H1 (cell line): Measurements from ENCODE around the gene UNC13C. TPM values are rescaled to one million over a fixed set of nuclear protein-coding genes. Genes with fewer than 3 reads are reported as not detected.

Source experiments
- CTCF ChIA-PET: fragments of 300-600 bp; sonication (Branson Sonifier 250); formaldehyde crosslinking; loops from one replicate; lab custom pipeline; 2021; ENCODE audit not compliant: partially characterized antibody; lab: Charles Lee
- POLR2A ChIA-PET: fragments of 300-600 bp; sonication (Branson Sonifier 250); formaldehyde crosslinking; loops from one replicate; lab custom pipeline; 2021; ENCODE audit warnings: inconsistent platforms; ENCODE audit not compliant: partially characterized antibody; lab: Charles Lee
- DNase-seq, 2 experiments: peaks; one replicate each; pipeline versions ENCODE4 v3.0.0 to v3.0.0-alpha.2; 2010 to 2022; ENCODE audit warnings: low spot score in 2 of 2, low read depth in 1 of 2, mixed read lengths in 1 of 2
- FAIRE-seq: peaks from 2 replicates; lab custom pipeline; 2011; peaks lifted over from hg19 to GRCh38; lab: Jason Lieb, UNC
- H2AFZ ChIP-seq: 2 replicates; pipeline ENCODE4 v1.8.1; 2012; ENCODE audit warnings: low read length, inconsistent platforms
- H2AK5ac ChIP-seq: 2 replicates; pipeline ENCODE4 v1.6.1; 2013; ENCODE audit warnings: low read depth, low read length
- H2BK120ac ChIP-seq: replicated peaks from 2 replicates; pipeline ENCODE3; 2013; ENCODE audit warnings: low read depth, low read length, inconsistent platforms
- H2BK12ac ChIP-seq: 2 replicates; pipeline ENCODE4 v1.6.1; 2013; ENCODE audit warnings: low read depth, low read length
- H2BK15ac ChIP-seq: 2 replicates; pipeline ENCODE4 v1.6.1; 2013; ENCODE audit warnings: low read length
- H2BK20ac ChIP-seq: 2 replicates; pipeline ENCODE4 v1.6.1; 2013; ENCODE audit warnings: low read length
- H2BK5ac ChIP-seq: 2 replicates; pipeline ENCODE4 v1.6.1; 2013; ENCODE audit warnings: low read depth, low read length
- H3K14ac ChIP-seq: 2 replicates; pipeline ENCODE4 v1.6.1; 2013; ENCODE audit warnings: inconsistent platforms; ENCODE audit not compliant: insufficient read length
- H3K18ac ChIP-seq: 2 replicates; pipeline ENCODE4 v1.6.1; 2013; ENCODE audit warnings: low read length; ENCODE audit errors: extremely low read depth
- H3K23ac ChIP-seq: 2 replicates; pipeline ENCODE4 v1.6.1; 2013; ENCODE audit warnings: inconsistent platforms; ENCODE audit not compliant: insufficient read length
- H3K23me2 ChIP-seq: 2 replicates; pipeline ENCODE4 v1.6.1; 2013; ENCODE audit warnings: low read depth, low read length
- H3K27ac ChIP-seq: 2 replicates; pipeline ENCODE4 v1.6.1; 2011; ENCODE audit warnings: low read depth, low read length, inconsistent platforms
- H3K27me3 ChIP-seq, 4 experiments: replicated peaks in 1 of 4; 1 replicate in 1 of 4; 2 replicates in 3 of 4; pipeline versions ENCODE4 v1.6.1 to v1.8.1; 2011 to 2013; ENCODE audit warnings: low read length in 3 of 4, mild to moderate bottlenecking in 3 of 4, inconsistent platforms in 2 of 4, mixed read lengths in 2 of 4, moderate library complexity in 1 of 4; ENCODE audit not compliant: control insufficient read depth in 3 of 4, insufficient read depth in 3 of 4; ENCODE audit errors: extremely low read depth in 1 of 4
- H3K36me3 ChIP-seq, 4 experiments: 2 replicates each; pipeline versions ENCODE4 v1.6.1 to v1.8.1; 2011 to 2013; ENCODE audit warnings: mild to moderate bottlenecking in 4 of 4, low read length in 3 of 4, moderate library complexity in 2 of 4, control low read depth in 1 of 4, inconsistent platforms in 1 of 4; ENCODE audit not compliant: insufficient read depth in 4 of 4, control insufficient read depth in 2 of 4
- H3K4ac ChIP-seq: replicated peaks from 2 replicates; pipeline ENCODE3; 2013; ENCODE audit warnings: low read length, low read depth, mixed read lengths, inconsistent platforms; ENCODE audit not compliant: insufficient read length
- H3K4me1 ChIP-seq, 4 experiments: replicated peaks in 1 of 4; 1 replicate in 1 of 4; 2 replicates in 3 of 4; pipeline versions ENCODE4 v1.6.1 to v1.8.1; 2011 to 2013; ENCODE audit warnings: low read length in 3 of 4, inconsistent platforms in 2 of 4, mixed read lengths in 1 of 4; ENCODE audit not compliant: insufficient read depth in 4 of 4, control insufficient read depth in 3 of 4
- H3K4me2 ChIP-seq, 2 experiments: 2 replicates each; pipeline versions ENCODE4 v1.6.1 to v1.8.1; 2011 to 2013; ENCODE audit warnings: low read depth in 2 of 2, low read length in 2 of 2, control low read depth in 1 of 2, inconsistent platforms in 1 of 2, mild to moderate bottlenecking in 1 of 2; ENCODE audit not compliant: insufficient read depth in 1 of 2
- H3K4me3 ChIP-seq, 4 experiments: fragments of 200-600, 300-600 bp in 1 of 4; sonication (generic), shearing (Covaris generic), sonication (Bioruptor Twin) in 1 of 4; 2 replicates each; pipeline versions ENCODE4 v1.5.1 to v1.8.1; 2011 to 2016; ENCODE audit warnings: low read length in 4 of 4, low read depth in 3 of 4, control low read depth in 2 of 4, inconsistent platforms in 2 of 4, mild to moderate bottlenecking in 2 of 4, mixed read lengths in 1 of 4, moderate library complexity in 1 of 4; ENCODE audit not compliant: insufficient read depth in 2 of 4; ENCODE audit errors: extremely low read depth in 1 of 4
- H3K56ac ChIP-seq: replicated peaks from 2 replicates; pipeline ENCODE3; 2013; ENCODE audit warnings: low read depth, mild to moderate bottlenecking, mixed read lengths, low read length, inconsistent platforms; ENCODE audit not compliant: insufficient read length
- H3K79me1 ChIP-seq: 2 replicates; pipeline ENCODE4 v1.6.1; 2013; ENCODE audit warnings: low read depth, low read length, control low read depth
- H3K79me2 ChIP-seq, 2 experiments: 2 replicates each; pipeline versions ENCODE4 v1.6.1 to v1.8.1; 2012 to 2013; ENCODE audit warnings: low read length in 2 of 2, mild to moderate bottlenecking in 2 of 2, inconsistent platforms in 1 of 2; ENCODE audit not compliant: insufficient read depth in 2 of 2, control insufficient read depth in 1 of 2
- H3K9ac ChIP-seq, 4 experiments: replicated peaks in 1 of 4; 1 replicate in 1 of 4; 2 replicates in 3 of 4; pipeline versions ENCODE4 v1.6.1 to v1.8.1; 2011 to 2013; ENCODE audit warnings: low read depth in 3 of 4, low read length in 3 of 4, control low read depth in 2 of 4, mild to moderate bottlenecking in 2 of 4, moderate library complexity in 2 of 4, inconsistent platforms in 1 of 4; ENCODE audit errors: extremely low read depth in 1 of 4
- H3K9me3 ChIP-seq, 2 experiments: 2 replicates each; pipeline versions ENCODE4 v1.6.1 to v1.8.1; 2012 to 2013; ENCODE audit warnings: mild to moderate bottlenecking in 2 of 2, moderate library complexity in 2 of 2, control low read depth in 1 of 2, inconsistent platforms in 1 of 2, low read depth in 1 of 2, low read length in 1 of 2, mixed read lengths in 1 of 2; ENCODE audit not compliant: insufficient read depth in 2 of 2
- H4K20me1 ChIP-seq, 2 experiments: replicated peaks in 1 of 2; 2 replicates each; pipeline versions ENCODE3 to v1.8.1; 2011 to 2013; ENCODE audit warnings: inconsistent platforms in 2 of 2, low read length in 2 of 2, mild to moderate bottlenecking in 1 of 2; ENCODE audit not compliant: insufficient read depth in 2 of 2, control insufficient read depth in 1 of 2
- H4K5ac ChIP-seq: 2 replicates; pipeline ENCODE4 v1.6.1; 2013; ENCODE audit warnings: low read length, low read depth, mixed read lengths, inconsistent platforms; ENCODE audit not compliant: insufficient read length
- H4K8ac ChIP-seq: 2 replicates; pipeline ENCODE4 v1.8.0; 2013; ENCODE audit warnings: mild to moderate bottlenecking, moderate library complexity, low read length, inconsistent platforms; ENCODE audit not compliant: insufficient read depth; ENCODE audit errors: extremely low read depth
- H4K91ac ChIP-seq: replicated peaks from 2 replicates; pipeline ENCODE3; 2013; ENCODE audit warnings: low read length, mixed read lengths, inconsistent platforms; ENCODE audit not compliant: insufficient read length
- EGR1 ChIP-seq: IDR thresholded peaks from 2 replicates; pipeline ENCODE4 v1.6.1; 2011; ENCODE audit warnings: low read depth, low read length, borderline replicate concordance
- HDAC6 ChIP-seq: IDR thresholded peaks from one replicate; pipeline ENCODE4 v1.7.1; 2012; ENCODE audit warnings: low read depth, mild to moderate bottlenecking, inconsistent platforms, low read length, moderate library complexity
- JUND ChIP-seq: IDR thresholded peaks from 2 replicates; pipeline ENCODE4 v1.6.1; 2011; ENCODE audit warnings: mild to moderate bottlenecking, improper control_type of control experiment, low read length
- POLR2A ChIP-seq, 2 experiments: IDR thresholded peaks; 1 replicate in 1 of 2; 2 replicates in 1 of 2; pipeline ENCODE4 v1.6.1; 2011; ENCODE audit warnings: low read depth in 2 of 2, low read length in 2 of 2, mild to moderate bottlenecking in 2 of 2; ENCODE audit errors: control extremely low read depth in 1 of 2
- SIRT6 ChIP-seq: IDR thresholded peaks from one replicate; pipeline ENCODE4 v1.7.1; 2012; ENCODE audit warnings: low read length, inconsistent platforms
- TCF12 ChIP-seq: IDR thresholded peaks from 2 replicates; pipeline ENCODE4 v1.6.1; 2011; ENCODE audit warnings: low read depth, mild to moderate bottlenecking, low read length
- WGBS, 2 experiments: shearing (Covaris generic) in 1 of 2; methylation state at CpG; one replicate each; pipeline versions ENCODE4 v1.1.6 to v1.1.7; 2013 to 2015; ENCODE audit warnings: low lambda C conversion rate in 2 of 2, mixed read lengths in 2 of 2, inconsistent platforms in 1 of 2, low coverage in 1 of 2, missing lambda C conversion rate in 1 of 2; ENCODE audit not compliant: insufficient replicate concordance in 2 of 2, insufficient coverage in 1 of 2, insufficient read length in 1 of 2; ENCODE audit errors: extremely low coverage in 1 of 2, missing lambda C conversion rate in 1 of 2; 5-methylcytosine and 5-hydroxymethylcytosine counted together
- polyA plus RNA-seq, 7 experiments: library from polyadenylated mRNA; depleted of rRNA in 3 of 7; stranded (reverse) in 5 of 7; unstranded in 2 of 7; fragments of >200 nt in 5 of 7; fragments of 200-250 nt in 2 of 7; gene quantifications; 1 replicate in 5 of 7; 2 replicates in 1 of 7; 4 replicates in 1 of 7; pipeline versions ENCODE4 v1.2.1 to v1.2.3, GENCODE V29; 2011 to 2013; ENCODE audit warnings: missing spikeins in 2 of 7, mixed read lengths in 2 of 7
- total RNA-seq: library from RNA; stranded (reverse); fragmentation: NEBNext Ultra II Directional; extraction: Animal tissue kit (Norgen Biotek cat#: 25700); gene quantifications from 2 replicates; pipeline ENCODE4 v1.2.1, GENCODE V29; 2021

Gene UNC13C
- total and polyA plus RNA-seq, 2 of the 8 experiments (the other 6 are each of a cell fraction or from before 2014, with no cell fraction given): 0.02 to 0.13 TPM

DNA sequence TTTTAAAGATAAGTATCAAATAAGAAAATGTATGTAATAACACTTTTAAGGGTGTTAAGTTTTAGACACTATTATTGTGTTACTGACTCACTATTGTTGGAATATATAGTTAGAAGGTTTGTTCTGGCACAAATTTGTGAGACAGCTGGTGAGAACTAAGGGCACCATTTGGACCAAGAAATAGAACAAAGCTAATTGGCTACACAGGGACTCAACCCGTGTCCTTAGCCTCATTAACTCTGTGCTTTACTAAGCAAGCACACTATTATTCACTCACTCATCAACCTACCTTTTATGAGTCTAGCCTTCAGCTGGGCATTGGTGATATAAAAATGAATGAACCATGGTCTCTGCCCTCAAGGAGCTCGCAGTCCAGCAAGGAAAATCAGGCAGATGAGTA is 4.1 kb upstream of the UNC13C start:
- Histone ChIP-seq H3K27me3 (peaks cover 0 to 7% (median under 1%) of the 10 kb centered on the region in 4 experiments; a peak in 3 of 7 replicates), H2BK20ac (no peak overlapping the region), H3K23me2 (no peaks in the 10 kb centered on the region), H3K9ac (no peak overlapping the region), H2BK12ac (no peak overlapping the region), H3K79me1 (no peaks in the 10 kb centered on the region), H2BK120ac (no peak overlapping the region), H3K36me3 (no peaks in the 10 kb centered on the region), H3K27ac (no peak overlapping the region), H3K56ac (no peak overlapping the region), H2BK5ac (no peak overlapping the region), H3K4me3 (no peak overlapping the region), H4K91ac (no peak overlapping the region), H4K8ac (no peak overlapping the region), H3K23ac (no peak overlapping the region), H2BK15ac (no peak overlapping the region), H3K4ac (no peak overlapping the region), H3K79me2 (no peaks in the 10 kb centered on the region), H4K20me1 (no peaks in the 10 kb centered on the region), H4K5ac (no peak overlapping the region), H2AK5ac (no peak overlapping the region), H3K18ac (no peak overlapping the region), H3K9me3 (peaks cover 0 to 6% of the 10 kb centered on the region in 2 experiments; a peak in 2 of 4 replicates), H2AFZ (no peak overlapping the region), H3K14ac (no peak overlapping the region), H3K4me2 (no peak overlapping the region), H3K4me1 (no peaks in the 10 kb centered on the region; a peak in 1 of 7 replicates)
- CTCF ChIA-PET: interaction anchor here (0.6 to 0.9 kb wide), 3 partner anchors 25 to 162 kb away, joined by 3 read pairs; no protein-coding TSS in a partner anchor
- DNase-seq (no peak), FAIRE-seq (no peak)
- TF ChIP-seq EGR1 (no peak), SIRT6 (no peak), TCF12 (no peak), JUND (no peak), HDAC6 (no peak), POLR2A (IDR thresholded peaks at IDR 0.05; ENCODE audit: control extremely low read depth in 1 of 2, low read depth in 2 of 2, low read length in 2 of 2) (no peak)
- POLR2A ChIA-PET: no interaction called here
- WGBS, 2 experiments: 82% methylated on average over 2 of the region's 2 CpGs; no CpG with 5 or more reads in 1 of the 2 experiments
